CD1c-positive myeloid dendritic cell (primary cell): ENCODE results near the gene NOVA2.

ENCODE experiments used
- DNase-seq: peaks from one replicate; pipeline ENCODE4 v3.0.0-alpha.2; 2016; ENCODE audit errors: extremely low spot score

The NOVA2 gene

GRCh38 chr19:45924891-45925447, 48.7 kb downstream of the NOVA2 start:
- no peak for DNase-seq

- DNase-seq, result peak; percentile 18
Measured at GRCh38 chr19:45922281-45922680, 51.4 kb downstream of the NOVA2 start.

GRCh38 chr19:45920458-45920857, 53.2 kb downstream of the NOVA2 start:
- DNase-seq, result no peak

GRCh38 chr19:45919678-45920077, 54.0 kb downstream of the NOVA2 start:
- no peak for DNase-seq

- no peak for DNase-seq
Measured at GRCh38 chr19:45918721-45919120, 54.9 kb downstream of the NOVA2 start.

GRCh38 chr19:45917421-45918091, 56.1 kb downstream of the NOVA2 start:
- DNase-seq, result no peak

- no peak for DNase-seq
Measured at GRCh38 chr19:45913874-45914830, 59.5 kb downstream of the NOVA2 start, which contains the start of gene NANOS2. Gene NANOS2 (minus strand): TSS chr19:45914778. CDS start chr19:45914693, 85 bp downstream.

GRCh38 chr19:45911291-45911690, 62.4 kb downstream of the NOVA2 start:
- no peak for DNase-seq

- no peak for DNase-seq
Measured at GRCh38 chr19:45908956-45909355, 64.7 kb downstream of the NOVA2 start.

- DNase-seq, result no peak
Measured at GRCh38 chr19:45906221-45906620, 67.4 kb downstream of the NOVA2 start.

GRCh38 chr19:45905011-45905410, 68.7 kb downstream of the NOVA2 start:
- no peak for DNase-seq

- DNase-seq, result peak; percentile 100
Measured at GRCh38 chr19:45902651-45903625, 70.7 kb downstream of the NOVA2 start.

GRCh38 chr19:45901912-45902650, 71.6 kb downstream of the NOVA2 start, which contains the start of gene MYPOP:
Gene MYPOP (minus strand): TSS chr19:45902613. CDS start chr19:45901773, 840 bp downstream.
- DNase-seq, result no peak

- DNase-seq, result peak; percentile 75
Measured at GRCh38 chr19:45901432-45901911, 72.2 kb downstream of the NOVA2 start.

- no peak for DNase-seq
Measured at GRCh38 chr19:45900738-45901431, 72.8 kb downstream of the NOVA2 start.

GRCh38 chr19:45899919-45900589, 73.6 kb downstream of the NOVA2 start:
- DNase-seq, result no peak

- DNase-seq, result no peak
Measured at GRCh38 chr19:45899253-45899652, 74.4 kb downstream of the NOVA2 start.

- DNase-seq, result peak; percentile 41
Measured at GRCh38 chr19:45897261-45897812, 76.3 kb downstream of the NOVA2 start.
